CD4-positive, alpha-beta T cell treated with Interleukin-2 at 100 ng/mL for 4 hours (primary cell): ENCODE data around the gene POGK.

Experiments
- DNase-seq: peaks from one replicate; pipeline ENCODE4 v3.0.0-alpha.2; 2020; ENCODE audit warnings: low spot score

Gene POGK

GRCh38 chr1:166903232-166903631 lies 64.0 kb downstream of the POGK start:
- DNase-seq = no peak

GRCh38 chr1:166905136-166905535 lies 65.9 kb downstream of the POGK start:
- no peak for DNase-seq

GRCh38 chr1:166905900-166906299 lies 66.6 kb downstream of the POGK start:
- no peak for DNase-seq
